HG03460 (cell line): ENCODE measurements around the gene ASIC2.

Source experiments
- ATAC-seq: cut with Tn5 transposase; IDR thresholded peaks from one replicate; pipeline ENCODE4 v1.9.1; 2021; ENCODE audit not compliant: unreplicated experiment

ASIC2 gene

DNA sequence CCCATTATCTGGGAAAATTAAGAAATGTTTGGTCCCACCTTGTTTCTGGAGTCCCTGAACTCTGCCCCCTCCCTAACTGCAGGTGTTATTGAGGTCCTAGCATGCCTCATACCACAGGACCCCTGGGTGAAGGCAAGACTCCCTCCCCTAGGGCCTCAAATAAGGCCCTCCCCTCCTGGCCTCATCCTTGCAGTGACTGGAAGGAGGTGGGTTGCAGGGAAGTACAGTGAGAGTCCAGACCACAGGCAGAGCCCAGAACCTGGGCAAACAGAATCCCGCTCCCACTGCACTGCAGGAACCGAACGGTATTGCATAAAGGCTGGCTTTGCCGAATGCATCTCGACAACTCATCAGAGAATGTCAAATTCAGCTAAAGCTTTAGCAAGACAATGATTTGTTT, 126.6 kb downstream of the ASIC2 start:
- ATAC-seq: no peak

DNA sequence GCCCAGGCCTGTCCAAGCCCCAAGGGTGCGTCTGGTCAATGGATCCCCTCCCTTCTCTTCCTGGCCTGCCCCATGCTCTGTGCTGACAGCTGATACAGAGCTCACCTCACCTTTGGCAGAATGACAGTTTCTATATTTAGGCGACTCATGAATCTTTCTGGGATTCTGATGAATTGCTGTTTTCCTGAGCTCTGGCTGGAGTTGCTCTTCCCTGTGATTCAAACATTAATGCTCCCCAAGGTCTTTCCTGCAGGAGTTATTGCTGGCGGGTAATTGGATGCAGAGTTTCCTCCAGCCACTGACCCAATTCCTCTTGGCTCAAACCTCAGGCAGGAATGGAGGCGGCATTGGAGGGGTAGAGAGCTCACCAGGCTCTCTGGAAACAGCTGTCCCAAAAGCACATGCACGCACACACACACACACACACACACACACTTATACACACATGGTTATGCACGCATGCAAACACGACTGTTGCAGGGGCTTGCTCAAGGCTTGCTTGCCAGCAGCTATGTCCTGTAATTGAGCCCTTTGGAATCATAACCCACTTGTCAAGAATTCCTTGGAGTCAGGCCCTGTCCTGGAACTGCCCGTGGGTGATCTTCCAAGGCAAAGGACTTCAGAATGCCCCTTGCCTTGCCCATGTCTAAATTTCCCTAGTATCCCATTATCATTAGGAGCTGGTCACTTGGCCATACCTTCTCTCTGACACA, 128.8 kb downstream of the ASIC2 start:
- no peak for ATAC-seq

DNA sequence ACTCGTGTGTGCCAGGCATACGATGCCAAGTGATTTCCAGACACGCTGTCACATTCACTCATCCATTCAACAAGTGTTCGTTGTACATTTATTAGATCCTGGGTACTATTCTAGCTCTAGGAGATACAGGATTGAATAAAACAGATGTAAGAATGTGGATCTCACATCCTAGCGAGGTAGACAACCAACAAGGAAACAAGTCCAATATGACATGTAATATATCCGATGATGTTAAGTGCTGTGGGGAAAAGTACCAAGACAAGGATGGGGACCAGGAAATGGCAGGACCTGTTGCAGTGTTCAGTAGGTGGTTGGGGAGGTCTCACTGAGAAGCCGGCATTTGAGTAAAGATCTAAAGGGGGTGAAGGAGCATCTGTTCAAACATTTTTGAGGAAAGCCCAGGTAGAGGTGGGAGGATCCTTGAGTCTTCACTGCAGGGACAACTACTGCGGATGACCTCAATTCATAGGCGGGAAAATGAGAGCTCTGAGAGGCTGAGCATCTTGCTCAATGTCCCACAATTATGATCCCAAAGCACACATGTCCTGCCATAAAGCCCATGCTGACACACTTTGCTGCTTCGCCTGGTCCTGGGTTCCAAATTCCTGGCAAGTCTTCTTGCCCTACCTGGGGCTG, 129.4 kb downstream of the ASIC2 start:
- no peak for ATAC-seq

DNA sequence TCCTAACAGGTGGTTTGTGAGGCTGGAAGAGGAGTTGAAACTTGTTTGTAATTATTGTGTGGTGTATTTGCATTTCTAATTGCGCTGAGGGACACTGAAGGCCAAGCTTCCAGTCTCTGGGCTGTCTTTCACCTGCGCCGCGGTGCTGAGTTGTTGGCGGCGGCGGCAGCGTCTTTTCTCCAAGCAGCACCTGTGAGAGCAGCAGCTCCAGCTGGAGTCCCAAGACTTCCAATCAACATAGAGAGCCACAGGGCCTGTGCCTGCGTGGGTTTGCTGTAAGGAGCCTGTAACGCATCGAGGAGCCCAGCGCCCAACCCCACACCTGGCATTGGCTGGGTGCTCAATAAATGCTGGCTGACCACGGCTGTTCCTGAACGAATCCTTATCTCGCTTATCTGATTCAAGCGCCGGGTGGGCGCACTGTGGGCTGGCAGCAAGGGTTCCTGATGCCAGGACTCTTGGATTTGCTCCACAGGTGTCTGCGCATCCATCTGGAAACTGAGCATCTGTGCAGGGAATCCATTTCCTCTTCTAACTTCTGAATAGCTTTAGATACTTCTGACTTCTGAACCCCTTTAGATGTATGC, 138.1 kb downstream of the ASIC2 start:
- no peak for ATAC-seq

DNA sequence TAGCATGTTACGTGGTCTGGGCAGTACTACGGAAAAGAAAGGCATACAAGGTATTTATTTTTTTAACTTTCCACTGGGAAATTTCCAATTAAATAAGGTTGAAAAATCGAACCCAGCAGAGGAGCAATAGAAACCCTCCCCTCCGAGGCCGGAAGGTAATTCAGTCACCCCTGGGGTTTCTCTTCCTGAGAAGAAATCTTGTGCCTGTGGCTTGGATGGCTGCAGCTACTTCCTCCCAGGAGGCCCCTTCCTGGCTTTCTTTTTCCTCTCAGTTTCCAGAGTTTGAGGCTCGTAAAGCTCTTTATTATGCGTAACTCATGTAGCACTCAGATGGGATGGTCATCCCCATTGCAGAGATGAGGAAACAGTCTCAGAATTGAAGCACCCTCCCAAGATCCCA, 140.3 kb downstream of the ASIC2 start:
- ATAC-seq: no peak

DNA sequence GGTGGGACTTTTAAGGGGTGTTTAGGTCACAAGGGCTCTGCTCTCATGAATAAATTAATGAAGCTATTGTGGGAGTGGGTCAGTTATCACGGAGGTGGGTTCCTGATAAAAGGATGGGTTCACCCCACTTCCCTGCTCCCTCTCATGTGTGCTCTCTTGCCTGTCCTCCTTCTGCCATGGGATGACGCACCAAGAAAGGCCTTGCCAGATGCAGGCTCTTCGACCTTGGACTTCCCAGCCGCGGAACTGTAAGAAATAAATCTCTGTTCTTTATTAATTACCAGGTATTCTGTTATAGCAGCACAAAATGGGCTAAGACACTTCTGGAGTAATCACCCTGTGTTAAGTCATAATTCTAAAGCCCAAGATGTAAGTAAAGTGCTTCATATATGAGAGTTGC, 141.5 kb downstream of the ASIC2 start:
- ATAC-seq: no peak

DNA sequence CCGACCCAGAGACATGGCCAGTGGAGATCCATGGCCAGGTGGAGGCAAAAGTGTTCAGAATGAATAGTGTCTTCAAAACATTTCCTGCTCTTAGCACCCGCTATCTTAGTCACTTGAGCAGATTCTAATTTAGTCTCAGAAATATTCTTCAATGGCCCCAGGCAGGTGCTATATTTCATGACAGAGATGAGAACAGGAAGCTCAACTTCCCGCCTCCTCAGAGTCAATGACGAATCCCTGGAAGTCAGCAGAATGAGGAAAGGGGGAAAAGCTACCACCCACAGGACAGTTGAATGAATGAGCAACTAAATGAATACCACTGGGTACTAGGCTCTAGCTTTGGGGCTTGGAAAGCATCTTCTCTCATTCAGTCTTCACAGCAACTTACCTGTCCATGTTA, 147.2 kb downstream of the ASIC2 start:
- ATAC-seq: no peak

DNA sequence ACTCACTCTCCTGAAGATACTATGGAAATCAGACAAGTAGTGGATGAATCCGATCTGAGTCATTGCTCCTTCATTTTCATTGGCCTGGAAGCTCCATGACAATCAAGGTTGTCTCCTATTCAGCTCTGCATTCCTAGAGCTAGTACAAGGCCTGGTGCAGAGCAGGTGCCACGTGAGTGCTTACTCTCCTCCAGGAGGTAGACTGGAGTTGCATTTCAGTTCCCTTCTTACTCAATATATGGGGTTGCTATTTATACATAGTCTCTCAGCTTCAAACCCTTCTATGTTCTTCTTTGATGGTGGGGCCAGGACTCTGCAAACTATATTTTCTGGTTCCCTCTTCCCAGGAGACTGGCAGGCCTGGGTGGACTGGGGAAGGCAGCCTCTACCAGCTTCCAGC, 148.3 kb downstream of the ASIC2 start:
- no peak for ATAC-seq

DNA sequence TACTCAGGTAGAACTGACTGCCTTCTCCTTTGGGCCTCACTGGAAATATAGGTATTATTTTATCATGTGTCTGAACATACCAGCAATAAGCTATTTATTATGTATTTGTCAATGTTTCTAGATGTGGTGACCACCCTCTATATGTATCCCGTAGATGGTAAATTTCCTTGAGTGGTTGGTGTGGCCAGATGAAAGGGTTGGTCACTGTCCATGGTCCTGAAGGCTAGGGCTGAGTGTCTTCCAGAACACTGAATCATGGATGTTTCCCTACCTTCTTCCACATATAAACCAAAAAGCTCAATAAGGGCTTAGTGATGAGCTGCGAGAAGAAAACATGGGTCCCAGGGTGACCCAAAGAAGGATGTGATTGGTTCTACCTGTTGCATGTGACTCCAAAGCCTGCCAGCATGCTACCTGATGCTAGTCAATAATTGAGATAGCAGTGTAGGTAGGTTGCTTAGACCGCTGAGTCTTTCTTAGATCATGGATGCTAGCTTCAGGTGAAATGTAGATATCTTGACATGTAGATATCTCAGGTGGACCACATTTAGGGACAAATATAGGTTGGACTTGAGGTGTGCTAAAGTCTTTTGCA, 150.3 kb downstream of the ASIC2 start:
- ATAC-seq: no peak

DNA sequence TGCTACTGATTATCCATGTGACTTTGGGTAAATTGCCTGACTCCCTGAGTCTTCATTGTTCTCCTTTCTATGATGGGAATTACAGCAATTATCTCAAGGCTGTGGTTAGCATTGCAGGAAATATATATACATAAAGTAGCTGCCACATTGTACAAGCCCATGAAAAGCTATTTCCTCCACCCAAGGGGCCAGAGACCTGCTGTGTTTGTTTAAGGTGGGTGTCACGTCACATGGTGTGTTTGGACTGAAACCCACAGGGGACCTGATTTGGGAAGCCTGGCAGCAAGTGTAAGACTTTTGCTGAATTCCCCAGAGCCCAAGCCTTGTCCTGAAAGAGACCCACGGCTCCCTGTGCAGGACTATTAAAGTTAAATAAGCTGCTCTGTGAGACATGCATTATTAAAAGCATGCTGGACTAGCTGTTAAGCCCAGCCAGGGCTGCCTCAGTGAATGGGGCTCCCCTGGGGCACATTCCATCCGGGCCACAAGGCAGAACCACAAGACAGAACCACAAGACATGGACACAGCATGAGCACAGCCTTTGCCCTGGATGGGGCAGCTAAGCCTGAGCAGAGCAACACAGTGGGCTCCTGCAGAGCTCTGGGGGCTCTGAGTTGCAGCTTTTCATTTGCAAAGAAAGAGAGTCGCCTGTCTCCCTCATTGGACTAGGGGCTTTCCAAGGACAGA, 152.5 kb downstream of the ASIC2 start:
- ATAC-seq: no peak

DNA sequence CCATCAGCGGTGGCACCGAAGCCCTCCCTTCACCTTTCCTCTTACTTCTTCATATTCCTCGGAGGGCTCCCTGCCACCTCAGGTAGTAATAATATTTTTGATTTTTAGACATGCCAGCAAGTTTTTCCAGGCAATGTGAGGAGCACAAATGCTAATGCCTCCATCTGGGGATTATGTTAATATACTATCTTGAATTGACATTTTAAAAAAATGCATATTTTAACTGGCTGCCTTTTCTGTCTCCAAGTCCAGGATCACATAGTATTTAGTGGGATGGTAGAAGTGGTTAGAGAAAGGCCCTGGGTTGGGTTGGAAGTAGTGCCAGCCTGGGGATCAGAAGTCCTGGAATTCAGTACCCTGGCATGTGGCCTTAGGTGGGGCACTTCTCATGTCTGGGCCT, 154.5 kb downstream of the ASIC2 start:
- no peak for ATAC-seq

DNA sequence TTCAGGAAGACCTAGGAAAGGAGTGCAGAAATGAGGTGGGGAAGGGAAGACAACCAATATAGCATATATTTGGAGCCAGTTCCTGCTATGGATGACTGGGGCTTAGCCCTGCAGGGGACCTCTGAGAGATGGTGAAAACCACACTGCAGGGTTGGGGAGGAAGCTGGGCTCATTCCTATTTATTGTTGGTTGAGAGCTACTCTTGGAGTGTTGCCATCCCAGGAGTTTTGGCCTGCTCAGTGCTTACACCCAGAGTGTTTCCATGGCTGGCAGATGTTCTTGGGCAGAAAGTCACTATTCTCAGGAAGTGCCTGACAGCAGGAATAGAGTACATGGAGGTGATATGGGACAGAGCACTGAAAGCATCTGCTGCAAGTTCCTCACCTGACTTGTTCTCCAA, 155.7 kb downstream of the ASIC2 start:
- no peak for ATAC-seq

DNA sequence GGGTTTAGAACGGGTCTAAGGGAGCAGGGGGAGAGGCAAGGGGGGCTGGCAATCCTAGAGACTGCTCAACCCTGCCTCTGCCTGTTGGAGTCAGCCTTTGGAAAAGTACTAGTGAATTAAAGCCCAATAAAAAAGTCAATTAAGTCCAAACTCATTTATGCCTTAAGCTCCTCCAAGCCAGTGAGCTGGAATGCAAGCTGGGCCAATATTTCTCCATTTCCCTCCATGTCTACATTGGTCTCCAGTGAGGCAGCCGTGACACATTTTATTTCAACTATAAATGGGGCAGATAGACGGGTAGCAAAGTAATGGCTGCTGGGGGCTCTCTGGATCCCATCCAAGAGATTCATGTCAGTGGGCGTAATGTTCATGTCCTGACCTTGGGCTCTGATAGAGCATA, 157.4 kb downstream of the ASIC2 start:
- ATAC-seq: no peak

DNA sequence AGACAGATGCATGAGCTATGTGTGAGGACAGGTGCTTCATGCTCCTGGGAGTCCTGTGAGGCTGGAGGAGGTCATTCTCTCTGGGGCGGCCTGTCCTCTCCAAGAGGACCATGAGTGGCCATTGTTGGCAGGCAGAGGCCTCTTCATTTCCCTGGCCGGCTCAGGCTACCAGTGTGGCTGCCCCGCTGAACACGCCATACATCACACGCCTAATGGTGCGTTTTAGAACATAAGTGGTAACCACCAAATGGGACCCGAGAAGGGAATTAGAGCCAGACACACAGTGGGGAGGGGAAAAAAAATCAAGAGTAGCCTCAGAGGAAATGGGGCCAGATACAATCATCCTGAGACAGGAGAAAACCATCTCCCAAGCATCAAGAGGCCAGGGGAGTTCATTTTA, 161.5 kb downstream of the ASIC2 start:
- no peak for ATAC-seq

DNA sequence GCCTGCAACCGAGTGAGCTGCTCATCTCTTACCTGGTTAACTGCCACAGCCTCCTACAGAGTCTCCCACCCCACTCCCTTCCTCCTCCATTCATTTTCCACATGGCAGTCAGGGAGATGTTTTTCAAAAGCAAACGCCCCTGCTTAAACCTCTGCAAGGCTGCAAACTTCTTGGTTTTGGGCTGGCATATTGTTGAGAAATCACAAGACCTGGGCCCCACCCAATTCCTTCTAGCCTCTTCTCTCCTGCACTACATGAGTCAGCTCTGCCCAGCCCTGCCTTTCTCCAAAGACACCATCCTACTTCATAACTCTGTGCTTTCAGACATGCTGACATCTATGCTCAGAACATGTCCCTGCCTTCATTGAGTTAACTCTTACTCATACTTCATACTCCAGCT, 165.4 kb downstream of the ASIC2 start:
- no peak for ATAC-seq

DNA sequence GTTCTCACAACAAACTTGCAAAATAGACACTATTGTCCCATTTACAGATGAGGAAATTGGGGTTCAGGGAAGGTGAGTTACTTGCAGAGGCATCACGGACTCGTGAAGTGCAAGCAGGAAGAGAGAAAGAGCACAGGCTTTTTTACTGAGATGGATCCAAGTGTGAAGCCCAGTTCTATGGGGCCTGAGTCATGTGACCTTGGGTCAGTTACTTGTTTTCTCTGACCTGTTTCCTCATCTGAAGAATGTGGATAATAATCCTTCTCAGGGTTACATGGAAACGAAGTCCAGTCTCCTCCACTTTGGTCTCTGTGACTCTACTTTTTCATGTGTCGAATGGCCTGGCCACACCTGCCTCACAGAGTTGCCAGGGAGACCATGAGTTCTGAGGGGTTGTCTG, 167.0 kb downstream of the ASIC2 start:
- ATAC-seq: no peak

DNA sequence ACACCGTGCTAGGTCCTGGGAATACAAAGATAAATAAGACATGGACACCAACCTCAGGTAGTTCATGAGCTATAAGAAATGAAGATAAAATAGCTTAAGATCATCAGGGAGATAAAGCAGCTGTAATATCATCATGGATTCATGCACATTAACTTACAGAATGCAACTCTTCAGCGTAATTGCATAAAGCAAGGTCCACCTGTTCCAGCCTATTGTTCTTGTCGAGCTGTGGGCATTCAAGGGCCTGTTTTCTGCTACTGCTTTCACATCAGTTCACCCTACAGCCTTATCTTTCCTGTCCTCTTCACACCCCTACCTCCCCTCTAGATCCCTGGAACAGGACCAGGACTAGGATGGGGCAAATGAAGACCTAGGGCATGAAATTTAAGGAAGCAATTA, 167.5 kb downstream of the ASIC2 start:
- no peak for ATAC-seq

DNA sequence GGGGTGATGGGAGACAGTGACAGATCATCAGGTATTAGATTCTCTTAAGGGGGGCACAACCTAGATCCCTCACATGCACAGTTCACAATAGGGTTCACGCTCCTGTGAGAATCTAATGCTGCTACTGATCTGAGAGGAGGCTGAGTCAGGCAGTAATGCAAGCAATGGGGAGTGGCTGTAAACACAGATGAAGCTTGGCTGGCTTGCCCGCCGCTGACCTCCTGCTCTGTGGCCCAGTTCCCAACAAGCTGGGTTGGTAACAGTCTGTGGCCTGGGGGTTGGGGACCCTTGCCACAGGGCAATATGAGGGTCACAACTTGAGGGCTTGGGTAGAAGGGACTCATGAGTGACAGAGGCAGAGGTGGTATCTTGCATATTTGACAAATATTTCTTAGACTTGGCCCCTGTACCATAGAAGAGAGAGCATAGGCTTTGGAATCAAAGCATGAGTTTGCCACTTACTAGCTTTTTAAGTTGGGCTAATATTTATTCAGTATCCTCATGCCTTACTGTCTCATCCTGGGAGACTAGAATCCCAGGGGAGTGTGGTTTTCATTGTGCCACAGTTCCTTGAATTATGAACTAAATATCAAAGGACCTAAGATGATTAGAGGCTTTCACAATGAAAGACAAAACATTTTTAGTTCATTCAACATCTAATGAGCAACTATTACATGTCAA, 168.1 kb downstream of the ASIC2 start:
- no peak for ATAC-seq

DNA sequence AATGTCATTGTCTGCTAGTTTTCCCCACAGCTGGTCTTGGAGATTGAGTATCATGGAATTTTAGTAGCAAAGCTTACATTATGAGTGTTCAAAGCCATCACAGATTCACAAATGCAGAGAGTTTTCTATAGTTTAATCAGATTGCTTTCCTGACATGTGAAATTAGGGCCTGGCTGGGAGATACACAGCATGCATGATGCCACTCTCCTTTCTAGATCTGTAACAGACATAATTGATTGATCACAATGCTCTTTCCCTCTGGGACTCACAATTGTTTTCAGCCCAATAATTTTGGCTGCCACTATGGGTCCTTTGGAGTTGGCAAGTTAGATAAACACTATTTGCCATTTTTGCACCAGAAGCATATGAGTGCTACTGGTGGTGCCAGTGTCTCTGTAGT, 168.9 kb downstream of the ASIC2 start:
- ATAC-seq: no peak

DNA sequence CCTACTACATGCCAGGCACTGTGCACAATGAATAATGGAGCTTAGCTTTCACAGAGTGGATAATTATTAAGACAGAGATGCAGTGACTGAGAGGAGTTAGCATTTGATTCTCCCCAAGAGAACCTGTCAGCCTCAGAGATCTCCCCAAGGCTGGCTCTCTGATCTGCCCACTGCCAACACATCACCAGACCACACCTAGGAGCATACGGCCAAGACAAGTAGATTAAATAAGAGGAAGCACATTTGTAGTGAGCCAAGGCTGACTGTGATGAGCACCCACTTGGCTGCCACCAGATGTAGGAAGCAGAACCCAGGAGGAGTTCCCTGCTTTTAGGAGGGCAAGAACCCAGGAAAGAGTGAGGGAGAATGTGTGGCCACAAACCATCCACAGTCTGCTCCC, 171.3 kb downstream of the ASIC2 start:
- no peak for ATAC-seq

DNA sequence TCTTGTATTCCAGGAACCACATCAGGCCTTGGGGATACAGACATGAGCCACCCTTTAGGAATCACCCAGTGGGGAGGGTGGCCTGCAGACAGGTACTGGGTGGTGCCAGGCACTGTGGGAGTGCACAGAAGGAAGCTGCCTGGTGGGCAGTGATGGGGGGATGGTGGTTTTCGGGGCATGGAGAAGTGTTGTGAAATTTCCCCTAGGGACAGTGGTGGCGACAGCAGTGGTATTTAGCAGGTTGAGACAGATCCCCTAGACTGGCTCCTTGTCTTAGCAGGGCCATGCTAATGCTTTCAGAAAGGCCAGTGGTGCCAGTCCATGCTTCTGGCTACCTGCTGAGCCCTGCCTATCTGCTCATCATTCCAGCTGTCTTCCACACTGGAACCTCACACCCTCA, 171.8 kb downstream of the ASIC2 start:
- ATAC-seq: no peak
